ENCODE measurements around the gene HNRNPUL1. TPM values are rescaled to one million over a fixed set of nuclear protein-coding genes. Genes with fewer than 3 reads are reported as not detected.

Gene HNRNPUL1
- total and polyA plus RNA-seq, 2 of the 8 experiments (the other 6 are each of a cell fraction or from before 2014, with no cell fraction given) = 99.5 to 264 TPM

DNA sequence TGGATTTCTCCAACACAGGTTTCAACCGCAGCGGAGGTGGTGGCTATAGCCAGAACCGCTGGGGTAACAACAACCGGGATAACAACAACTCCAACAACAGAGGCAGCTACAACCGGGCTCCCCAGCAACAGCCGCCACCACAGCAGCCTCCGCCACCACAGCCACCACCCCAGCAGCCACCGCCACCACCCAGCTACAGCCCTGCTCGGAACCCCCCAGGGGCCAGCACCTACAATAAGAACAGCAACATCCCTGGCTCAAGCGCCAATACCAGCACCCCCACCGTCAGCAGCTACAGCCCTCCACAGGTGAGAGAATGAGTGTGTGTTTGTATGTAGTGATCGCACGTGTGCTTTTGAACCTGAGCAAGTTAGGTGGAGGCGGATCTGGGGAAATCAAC, 39.8 kb downstream of the HNRNPUL1 start:
- Histone ChIP-seq H3K36me3 (ENCODE audit: control insufficient read depth in 2 of 4, insufficient read depth in 4 of 4, low read length in 3 of 4) (peaks cover 58 to 85% (median 75%) of the 10 kb centered on the region in 4 experiments), H3K4me2 (ENCODE audit: insufficient read depth in 1 of 2, low read depth in 2 of 2, low read length in 2 of 2) (no peak overlapping the region), H3K4ac (replicated peaks; ENCODE audit: insufficient read length, low read depth, low read length) (no peak overlapping the region), H4K5ac (ENCODE audit: insufficient read length, low read depth, low read length) (no peak overlapping the region), H3K4me1 (replicated peaks in 1 of 4; ENCODE audit: control insufficient read depth in 3 of 4, insufficient read depth in 4 of 4, low read length in 3 of 4) (peaks cover 0 to 9% (median under 1%) of the 10 kb centered on the region in 4 experiments; a peak in 3 of 7 replicates), H3K27ac (ENCODE audit: low read depth, low read length) (no peak overlapping the region), H2BK120ac (replicated peaks; ENCODE audit: low read depth, low read length) (no peak overlapping the region), H4K91ac (replicated peaks; ENCODE audit: insufficient read length, low read length) (no peak overlapping the region), H2BK20ac (ENCODE audit: low read length) (no peak overlapping the region), H2BK12ac (ENCODE audit: low read depth, low read length) (no peak overlapping the region), H2BK15ac (ENCODE audit: low read length) (no peak overlapping the region), H3K79me1 (ENCODE audit: low read depth, low read length) (no peaks in the 10 kb centered on the region; the same call in 1 of the 2 replicates), H2AK5ac (ENCODE audit: low read depth, low read length) (no peak overlapping the region), H3K4me3 (ENCODE audit: extremely low read depth in 1 of 4, insufficient read depth in 2 of 4, low read depth in 3 of 4, low read length in 4 of 4) (no peak overlapping the region), H4K8ac (ENCODE audit: extremely low read depth, insufficient read depth, low read length) (no peak overlapping the region), H3K9me3 (ENCODE audit: insufficient read depth in 2 of 2, low read depth in 1 of 2, low read length in 1 of 2) (no peaks in the 10 kb centered on the region), H3K23ac (ENCODE audit: insufficient read length) (no peak overlapping the region), H3K27me3 (replicated peaks in 1 of 4; ENCODE audit: control insufficient read depth in 3 of 4, extremely low read depth in 1 of 4, insufficient read depth in 3 of 4, low read length in 3 of 4) (no peaks in the 10 kb centered on the region), H3K56ac (replicated peaks; ENCODE audit: insufficient read length, low read depth, low read length) (no peak overlapping the region), H3K9ac (replicated peaks in 1 of 4; ENCODE audit: extremely low read depth in 1 of 4, low read depth in 3 of 4, low read length in 3 of 4) (no peak overlapping the region), H2AFZ (ENCODE audit: low read length) (no peak overlapping the region), H3K14ac (ENCODE audit: insufficient read length) (no peak overlapping the region), H2BK5ac (ENCODE audit: low read depth, low read length) (no peak overlapping the region), H4K20me1 (replicated peaks in 1 of 2; ENCODE audit: control insufficient read depth in 1 of 2, insufficient read depth in 2 of 2, low read length in 2 of 2) (peaks cover 6 to 22% of the 10 kb centered on the region in 2 experiments), H3K23me2 (ENCODE audit: low read depth, low read length) (no peaks in the 10 kb centered on the region), H3K79me2 (ENCODE audit: control insufficient read depth in 1 of 2, insufficient read depth in 2 of 2, low read length in 2 of 2) (no peaks in the 10 kb centered on the region), H3K18ac (ENCODE audit: extremely low read depth, low read length) (no peak overlapping the region)
- POLR2A ChIA-PET (ENCODE audit: partially characterized antibody) = interaction anchor here (12.8 to 22.6 kb wide), 2 partner anchors 18 to 23 kb away, joined by 137 to 579 read pairs; partner anchors contain the start of gene HNRNPUL1
- WGBS, 2 experiments (ENCODE audit: extremely low coverage in 1 of 2, insufficient coverage in 1 of 2, insufficient read length in 1 of 2, insufficient replicate concordance in 2 of 2, low coverage in 1 of 2, low lambda C conversion rate in 2 of 2, missing lambda C conversion rate in 1 of 2) = 96% methylated on average over 14 of the region's 14 CpGs; no CpG with 5 or more reads in 1 of the 2 experiments
- CTCF ChIA-PET (ENCODE audit: partially characterized antibody) = interaction anchor here (0.6 to 7.3 kb wide), 3 partner anchors 8 to 230 kb away, joined by 3 to 63 read pairs (median 15); no protein-coding TSS in a partner anchor
- DNase-seq (ENCODE audit: low read depth in 1 of 2, low spot score in 2 of 2) (no peak), FAIRE-seq (no peak)
- no peak for TF ChIP-seq ASH2L (IDR thresholded peaks at IDR 0.05; ENCODE audit: low read length)
- no peak for TF ChIP-seq POLR2AphosphoS5 (IDR thresholded peaks at IDR 0.05; ENCODE audit: low read depth, low read length)
- TF ChIP-seq HDAC6 (IDR thresholded peaks at IDR 0.05; ENCODE audit: low read depth, low read length) = no peak
- TF ChIP-seq, protein P1, sequence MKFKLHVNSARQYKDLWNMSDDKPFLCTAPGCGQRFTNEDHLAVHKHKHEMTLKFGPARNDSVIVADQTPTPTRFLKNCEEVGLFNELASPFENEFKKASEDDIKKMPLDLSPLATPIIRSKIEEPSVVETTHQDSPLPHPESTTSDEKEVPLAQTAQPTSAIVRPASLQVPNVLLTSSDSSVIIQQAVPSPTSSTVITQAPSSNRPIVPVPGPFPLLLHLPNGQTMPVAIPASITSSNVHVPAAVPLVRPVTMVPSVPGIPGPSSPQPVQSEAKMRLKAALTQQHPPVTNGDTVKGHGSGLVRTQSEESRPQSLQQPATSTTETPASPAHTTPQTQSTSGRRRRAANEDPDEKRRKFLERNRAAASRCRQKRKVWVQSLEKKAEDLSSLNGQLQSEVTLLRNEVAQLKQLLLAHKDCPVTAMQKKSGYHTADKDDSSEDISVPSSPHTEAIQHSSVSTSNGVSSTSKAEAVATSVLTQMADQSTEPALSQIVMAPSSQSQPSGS (IDR thresholded peaks at IDR 0.05; ENCODE audit: low read length) = no peak
- TF ChIP-seq TAF7 (optimal IDR thresholded peaks at IDR 0.05; ENCODE audit: borderline replicate concordance, low read depth, low read length) = no peak
- no peak for TF ChIP-seq RXRA (IDR thresholded peaks at IDR 0.05; ENCODE audit: insufficient read depth, low read depth, low read length)
- TF ChIP-seq RBBP5 (IDR thresholded peaks at IDR 0.05; ENCODE audit: borderline replicate concordance, low read depth, low read length) = no peak
- TF ChIP-seq NANOG (IDR thresholded peaks at IDR 0.05; ENCODE audit: insufficient read depth, low read depth, low read length, poor library complexity, severe bottlenecking) = no peak
- TF ChIP-seq RFX5 (IDR thresholded peaks at IDR 0.05; ENCODE audit: borderline replicate concordance, low read depth, low read length) = no peak
- TF ChIP-seq NRF1 (IDR thresholded peaks at IDR 0.05; ENCODE audit: low read depth, low read length) = no peak
